GM03348 (cell line): ENCODE measurements around the gene DHX58.
"Not testable (repeated sequence)": the region's sequence is repeated elsewhere in the genome, so short reads cannot be mapped to it uniquely, and the experiment has no call there.

Experiments
- DNase-seq: peaks from one replicate; pipeline ENCODE4 v3.0.0; 2012; ENCODE audit warnings: low spot score

The DHX58 gene

DNA sequence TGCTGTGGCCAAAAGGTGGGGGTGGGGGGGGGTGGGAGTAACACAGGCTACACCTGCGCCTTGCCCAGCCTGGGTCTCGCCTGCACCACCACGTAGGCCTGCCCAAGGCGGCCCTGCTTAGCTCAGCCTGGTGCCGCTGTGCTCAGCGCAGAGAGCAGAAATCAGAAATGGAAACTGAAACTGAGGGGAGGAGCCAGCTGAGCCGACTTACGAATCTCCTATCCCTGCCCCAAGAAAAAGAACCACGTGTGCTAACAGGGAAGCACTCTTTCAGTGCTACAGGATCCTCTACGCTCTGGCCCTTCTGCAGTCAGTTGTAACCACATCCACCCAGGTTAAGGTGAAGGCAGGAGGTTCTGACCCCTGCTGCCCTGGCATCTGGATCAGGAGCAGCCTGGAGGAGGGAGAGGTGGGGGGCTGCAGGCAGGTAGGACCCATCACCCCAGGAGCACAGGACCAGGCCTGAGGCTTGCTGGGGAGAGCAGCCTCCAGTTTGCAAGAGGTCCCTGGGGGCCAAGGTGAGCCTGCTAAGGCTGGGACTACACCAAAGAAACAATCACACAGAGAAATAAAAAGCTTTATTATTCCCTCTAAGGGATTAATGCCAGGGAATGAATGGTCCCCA is at the start of gene DHX58:
Gene DHX58, minus strand, starts transcription at position 163 of the 625 bp plus-strand sequence. CDS start 822 bp downstream, outside the sequence.
- DNase-seq: peak; percentile 94

DNA sequence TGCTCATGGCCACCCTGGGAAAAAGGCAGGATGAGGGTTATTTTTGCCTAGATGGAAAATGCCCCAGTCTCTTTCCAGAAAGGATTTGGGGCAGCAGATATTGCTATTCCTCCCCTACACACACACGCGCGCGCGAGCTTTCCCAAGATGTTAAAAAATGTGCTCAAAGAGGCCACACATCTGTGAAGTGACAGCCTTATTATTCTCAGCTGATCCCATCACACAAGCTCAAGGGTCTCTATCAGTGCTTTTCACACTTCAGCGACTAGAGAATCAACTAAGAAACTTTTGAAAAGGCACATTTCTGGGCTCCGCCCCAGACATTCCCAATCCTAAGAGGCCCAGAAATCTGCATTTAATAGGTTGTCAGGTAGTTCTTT is 48.0 kb upstream of the DHX58 start:
- DNase-seq: no peak

DNA sequence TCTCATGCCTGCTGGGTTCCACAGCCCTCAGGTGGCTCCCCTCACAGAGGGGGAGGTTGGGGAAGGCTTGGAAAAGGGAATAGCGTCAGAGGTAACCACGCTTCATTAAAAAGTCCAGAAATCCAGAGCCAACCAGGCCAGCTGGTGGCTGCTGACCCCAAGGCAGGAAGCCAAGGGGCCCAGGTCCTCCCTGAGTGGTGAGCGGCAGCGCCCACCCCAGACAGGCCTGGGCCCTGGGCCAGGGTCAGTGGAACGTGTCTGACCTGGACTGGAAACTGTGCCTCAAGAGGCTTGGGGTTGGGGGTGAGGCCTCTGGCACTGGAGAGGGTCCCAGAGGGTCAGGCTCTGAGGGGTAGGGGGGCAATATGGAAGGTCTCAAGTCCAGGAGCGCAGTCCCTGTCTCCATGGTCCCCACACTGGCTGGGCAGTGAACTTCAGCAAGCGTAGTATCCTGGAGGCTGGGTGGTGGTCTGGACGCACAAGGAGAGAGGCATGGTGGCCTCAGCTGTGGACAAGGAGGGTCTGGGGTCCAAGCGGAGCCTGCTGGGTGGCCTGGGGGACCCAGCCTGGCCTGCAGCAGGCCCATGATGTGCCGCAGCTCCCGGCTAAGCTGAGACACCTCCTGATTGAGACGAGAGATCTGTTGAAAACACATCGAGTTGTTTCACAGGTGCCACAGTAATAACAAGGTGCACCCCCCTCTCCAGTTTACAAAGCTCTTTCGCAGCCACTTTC is 47.4 kb upstream of the DHX58 start:
- DNase-seq: no peak

DNA sequence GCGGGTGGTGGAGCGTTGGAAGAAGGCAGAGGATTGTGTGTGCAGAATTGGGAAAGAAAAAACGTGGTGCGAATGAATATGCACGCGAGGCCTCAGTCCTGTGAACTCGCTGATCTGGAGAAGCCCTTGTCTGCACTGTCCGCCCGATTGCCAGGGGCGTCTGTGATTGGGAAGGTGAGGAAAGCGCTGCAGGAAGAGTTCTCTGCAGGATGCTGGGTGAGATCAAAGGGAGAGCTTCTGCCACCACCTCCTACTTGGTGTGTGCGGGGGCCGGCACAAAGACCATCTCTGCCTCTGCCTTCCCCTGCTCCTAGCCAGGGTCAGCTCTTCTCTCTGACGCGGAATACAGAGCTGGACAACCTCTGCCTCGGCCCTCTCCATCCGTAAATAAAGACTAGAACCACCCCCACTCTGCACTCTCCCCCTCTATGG is 43.1 kb upstream of the DHX58 start:
- no peak for DNase-seq

DNA sequence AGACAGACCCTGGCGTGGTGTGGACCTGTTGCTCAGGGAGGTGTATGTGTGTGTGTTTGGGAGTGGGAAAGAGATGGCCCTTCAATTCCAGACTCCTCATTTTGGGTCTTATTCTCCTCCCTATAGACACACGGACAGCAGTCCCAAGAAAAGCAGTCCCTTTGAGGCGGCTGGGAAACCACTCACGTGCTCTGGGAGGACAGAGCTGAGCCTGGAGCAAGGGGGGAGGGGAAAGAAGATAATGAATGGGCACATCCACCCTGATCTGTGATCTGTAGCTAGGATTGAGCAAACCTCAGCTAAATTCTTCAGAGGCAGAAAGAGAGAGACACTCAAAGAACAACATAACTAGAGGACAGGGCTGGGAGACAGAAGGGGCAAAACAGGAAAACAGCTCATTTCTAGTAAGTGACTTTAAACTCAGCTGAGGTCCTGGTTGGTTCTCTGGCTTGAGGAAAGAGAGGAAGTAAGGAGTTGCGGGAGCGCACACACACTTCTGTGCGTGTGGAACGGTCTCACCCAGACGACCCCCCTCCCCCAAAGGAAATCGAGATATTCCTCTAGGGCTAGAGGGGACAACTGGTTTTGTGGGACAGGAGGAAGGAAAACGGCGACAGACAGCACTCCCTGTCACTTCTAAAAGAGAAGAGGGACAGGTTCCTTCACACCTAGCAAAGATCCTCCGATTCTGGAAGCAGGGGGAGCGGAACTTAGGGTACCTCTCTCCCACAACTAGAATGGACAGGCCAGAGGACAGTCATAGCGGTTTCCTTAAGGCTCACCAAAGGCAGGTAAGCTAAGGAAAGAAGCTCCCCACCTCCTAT is 41.6 kb upstream of the DHX58 start:
- DNase-seq: peak; percentile 33

DNA sequence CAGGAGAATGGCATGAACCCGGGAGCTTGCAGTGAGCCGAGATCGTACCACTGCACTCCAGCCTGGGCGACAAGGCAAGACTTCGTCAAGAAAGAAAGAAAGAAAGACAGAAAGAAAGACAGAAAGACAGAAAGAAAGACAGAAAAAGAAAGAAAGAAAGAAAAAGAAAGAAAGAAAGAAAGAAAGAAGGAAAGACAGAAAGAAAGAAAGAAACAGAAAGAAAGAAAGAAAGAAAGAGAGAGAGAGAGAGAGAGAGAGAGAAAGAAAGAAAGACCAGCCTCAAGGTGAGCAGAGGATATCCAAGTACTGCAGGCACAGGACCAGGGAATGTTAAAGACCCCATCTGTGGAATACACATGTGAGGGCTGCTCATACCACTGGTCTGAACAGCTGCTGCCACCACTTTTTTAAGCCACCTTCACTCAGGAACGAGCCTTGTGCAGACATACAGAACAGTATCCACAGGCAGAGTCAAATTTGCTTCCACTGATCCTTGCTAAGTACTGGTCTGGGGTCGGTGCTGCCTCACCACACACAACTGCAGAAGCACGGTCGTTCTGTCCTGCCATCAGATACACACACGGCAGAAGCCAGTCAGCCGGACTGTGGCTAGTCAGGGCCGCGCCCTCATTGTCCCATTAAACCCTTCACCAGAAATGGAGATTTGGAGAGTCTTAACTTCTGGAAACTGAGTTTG is 34.5 kb upstream of the DHX58 start:
- DNase-seq: no peak

DNA sequence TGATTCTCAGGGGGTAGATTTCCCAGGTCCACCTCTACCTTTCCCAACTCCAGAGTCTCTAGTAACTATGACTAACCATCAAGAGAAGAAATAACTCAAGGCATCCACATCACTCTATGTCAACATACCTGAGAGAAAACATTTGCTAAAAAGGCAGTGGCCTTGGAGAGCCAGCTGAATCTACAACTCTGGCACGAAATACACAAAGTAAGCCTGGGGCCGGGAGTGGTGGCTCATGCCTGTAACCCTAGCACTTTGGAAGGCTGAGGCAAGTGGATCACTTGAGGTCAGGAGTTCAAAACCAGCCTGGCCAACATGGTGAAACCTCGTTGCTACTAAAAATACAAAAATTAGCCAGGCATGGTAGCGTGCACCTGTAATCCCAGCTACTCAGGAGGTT is 30.6 kb upstream of the DHX58 start:
- not testable (repeated sequence) for DNase-seq

DNA sequence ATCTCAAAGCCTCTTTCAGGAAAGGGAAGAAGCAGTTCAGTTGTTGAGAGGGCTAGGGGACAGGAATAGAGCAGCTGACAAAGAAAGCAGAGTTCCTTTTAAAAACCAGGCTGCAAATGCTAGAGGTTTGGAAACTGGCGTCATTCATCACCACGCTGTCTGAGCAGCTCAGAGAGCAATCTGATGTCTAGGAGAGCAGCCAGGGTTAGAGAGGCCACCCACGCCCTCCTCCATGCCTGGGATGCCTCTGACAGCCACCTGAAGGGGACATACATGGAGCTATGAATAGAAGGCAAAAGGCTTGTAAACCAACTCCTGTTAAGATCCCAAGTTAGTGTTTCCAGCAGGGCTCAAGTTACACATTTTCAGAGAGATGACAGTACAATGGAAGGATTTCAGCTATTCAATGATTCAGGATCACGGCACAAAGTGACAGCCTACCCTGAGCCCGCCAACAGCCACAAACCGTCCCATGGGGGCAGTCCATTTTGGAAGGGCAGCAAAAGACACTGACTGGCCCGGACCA is 29.9 kb upstream of the DHX58 start:
- peak; percentile 78 for DNase-seq

DNA sequence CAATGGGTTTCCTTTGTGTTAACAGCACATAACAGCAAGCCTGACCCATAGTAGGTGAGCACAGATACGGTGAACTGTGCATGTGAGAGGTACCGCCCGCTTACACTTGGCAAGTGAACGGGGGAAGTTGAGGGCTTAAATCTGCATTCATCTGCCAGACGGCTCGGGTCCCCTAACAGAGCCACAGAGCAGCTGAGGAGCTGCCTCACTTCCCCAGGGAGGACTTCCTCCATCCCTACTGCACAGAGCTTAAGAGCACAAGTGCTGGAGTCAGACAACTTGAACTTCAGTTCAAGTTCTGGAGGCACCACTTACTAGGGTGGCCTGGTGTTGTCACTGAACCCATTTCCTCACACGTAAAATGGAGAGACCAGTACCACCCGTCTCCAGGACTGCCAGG is 28.9 kb upstream of the DHX58 start:
- DNase-seq: no peak

DNA sequence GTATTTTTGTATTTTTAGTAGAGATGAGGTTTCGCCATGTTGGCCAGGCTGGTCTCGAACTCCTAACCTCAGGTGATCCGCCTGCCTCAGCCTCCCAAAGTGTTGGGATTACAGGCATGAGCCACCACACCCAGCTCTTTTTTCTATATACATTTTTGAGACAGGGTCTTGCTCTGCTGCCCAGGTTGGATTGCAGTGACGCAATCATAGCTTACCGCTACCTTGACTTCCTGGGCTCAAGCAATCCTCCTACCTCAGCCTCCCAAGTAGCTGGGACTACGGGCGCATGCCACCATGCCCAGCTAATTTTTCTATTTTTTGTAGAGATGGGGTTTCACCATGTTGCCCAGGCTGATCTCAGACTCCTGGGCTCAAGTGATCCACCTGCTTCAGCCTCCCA is 28.2 kb upstream of the DHX58 start:
- not testable (repeated sequence) for DNase-seq

DNA sequence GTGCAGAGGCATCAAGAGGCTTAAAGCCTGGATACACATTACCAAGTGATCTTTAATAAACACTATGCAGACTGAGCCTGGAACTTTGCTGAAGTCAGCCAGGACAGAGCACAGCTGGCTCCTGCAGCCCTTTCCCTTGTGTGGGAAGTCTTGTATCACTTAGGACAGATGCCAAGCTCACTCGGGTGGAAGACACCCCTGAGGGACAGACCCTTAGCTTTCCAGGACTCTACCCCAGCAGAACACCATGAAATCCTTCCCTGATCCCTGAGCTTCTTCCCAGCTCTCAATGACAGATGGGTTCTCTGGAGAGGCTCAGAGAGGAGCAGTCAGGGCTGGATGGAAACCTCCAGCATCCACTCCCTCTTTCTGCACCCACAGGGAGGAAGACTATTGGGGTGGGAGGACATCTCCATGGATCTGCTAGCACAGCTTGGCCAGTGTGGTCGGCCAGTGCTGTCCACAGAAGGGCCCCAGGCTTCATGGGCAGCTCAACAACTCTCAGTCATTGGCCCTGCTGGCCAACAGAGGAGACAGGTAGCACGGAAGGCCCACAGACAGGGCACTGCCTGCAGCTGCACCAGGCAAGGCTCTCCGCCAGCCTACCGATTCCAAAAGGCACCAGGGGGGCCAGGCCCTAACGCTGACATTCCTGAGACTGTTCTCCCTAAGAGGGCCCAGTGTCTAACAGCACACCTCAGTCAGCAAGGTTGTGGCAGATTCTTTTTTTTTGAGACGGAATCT is 26.4 kb upstream of the DHX58 start:
- DNase-seq: no peak

DNA sequence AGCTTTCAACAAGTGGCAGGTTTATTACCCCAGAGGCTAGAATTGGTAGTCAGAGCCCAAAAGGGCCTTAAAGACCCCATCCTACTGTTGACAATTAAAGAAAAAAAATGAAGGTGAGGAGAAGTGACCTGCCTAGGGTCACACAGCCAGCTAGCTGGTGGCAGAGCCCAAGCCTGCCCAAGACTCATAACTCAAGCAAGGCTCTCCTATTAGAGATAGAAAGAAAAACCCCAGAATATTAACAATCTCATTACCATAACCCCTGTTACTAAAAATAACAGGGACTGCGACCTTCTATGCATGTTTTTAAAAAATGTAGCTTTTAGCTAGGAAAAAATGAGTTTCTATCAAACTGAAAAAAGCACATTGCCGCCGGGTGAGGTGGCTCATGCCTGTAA is 24.1 kb upstream of the DHX58 start:
- DNase-seq: no peak

DNA sequence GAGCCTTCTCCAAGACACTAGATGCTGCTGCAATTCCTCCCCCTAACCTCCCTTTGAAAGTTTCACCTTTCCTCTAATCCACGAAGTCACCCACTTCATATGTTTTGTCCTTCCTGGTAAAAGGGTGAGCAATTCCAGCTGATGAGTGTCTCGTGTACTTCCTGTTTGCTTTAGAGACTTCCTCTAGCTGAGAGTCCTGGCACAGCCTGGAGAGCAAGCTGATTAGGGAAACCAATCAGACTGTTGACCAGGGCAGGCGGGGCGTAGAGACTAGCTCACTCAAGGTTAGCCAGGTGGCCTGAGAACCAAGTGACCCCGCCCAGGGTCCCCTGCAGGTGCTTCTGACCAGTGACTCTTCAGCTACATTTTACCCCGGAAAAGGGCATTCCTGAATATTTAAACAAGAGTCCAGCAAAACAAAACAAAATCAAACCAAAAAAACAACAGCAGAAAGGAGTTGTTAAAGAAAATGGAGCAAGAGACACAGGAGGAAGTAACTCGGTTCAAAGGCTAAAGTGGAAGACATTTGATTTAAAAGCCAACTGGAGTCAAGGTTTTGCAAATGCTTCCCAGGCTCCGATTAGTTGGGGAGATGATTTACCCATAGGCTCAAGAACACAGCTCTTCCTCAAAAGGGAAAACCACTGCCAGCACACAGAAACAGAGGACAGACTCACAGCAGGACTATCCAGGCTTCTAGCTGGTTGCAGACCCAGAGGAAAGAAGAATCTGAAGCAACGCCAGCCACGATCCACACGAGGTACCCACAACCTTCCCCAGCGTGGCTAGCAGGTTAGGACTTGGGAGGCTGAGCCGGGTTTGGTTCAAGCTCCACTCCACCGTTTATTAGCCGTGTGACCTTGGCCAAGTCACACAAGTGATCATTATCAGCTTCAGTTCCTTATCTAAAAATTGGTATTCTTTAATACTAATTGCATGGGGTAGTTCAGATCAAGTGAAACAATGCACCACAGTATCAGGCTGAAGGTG is 23.4 kb upstream of the DHX58 start:
- DNase-seq: peak; percentile 48

DNA sequence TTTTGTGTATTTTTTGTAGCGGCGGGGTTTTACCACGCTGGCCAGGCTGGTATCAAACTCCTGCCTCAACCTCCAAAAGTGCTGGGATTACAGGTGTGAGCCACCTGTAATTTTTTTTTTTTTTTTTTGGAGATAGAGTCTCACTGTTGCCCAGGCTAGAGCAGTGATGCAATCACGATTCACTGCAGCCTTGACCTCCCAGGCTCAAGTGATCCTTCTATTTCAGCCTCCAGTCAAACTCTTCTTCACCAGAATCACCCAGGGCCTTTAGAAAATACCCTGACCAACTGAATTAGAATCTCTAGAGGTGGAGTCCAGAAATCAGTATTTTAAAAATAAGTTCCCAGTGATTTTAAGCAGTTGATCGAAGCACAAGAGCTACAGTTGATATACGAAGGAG is 22.6 kb upstream of the DHX58 start:
- DNase-seq: no peak

DNA sequence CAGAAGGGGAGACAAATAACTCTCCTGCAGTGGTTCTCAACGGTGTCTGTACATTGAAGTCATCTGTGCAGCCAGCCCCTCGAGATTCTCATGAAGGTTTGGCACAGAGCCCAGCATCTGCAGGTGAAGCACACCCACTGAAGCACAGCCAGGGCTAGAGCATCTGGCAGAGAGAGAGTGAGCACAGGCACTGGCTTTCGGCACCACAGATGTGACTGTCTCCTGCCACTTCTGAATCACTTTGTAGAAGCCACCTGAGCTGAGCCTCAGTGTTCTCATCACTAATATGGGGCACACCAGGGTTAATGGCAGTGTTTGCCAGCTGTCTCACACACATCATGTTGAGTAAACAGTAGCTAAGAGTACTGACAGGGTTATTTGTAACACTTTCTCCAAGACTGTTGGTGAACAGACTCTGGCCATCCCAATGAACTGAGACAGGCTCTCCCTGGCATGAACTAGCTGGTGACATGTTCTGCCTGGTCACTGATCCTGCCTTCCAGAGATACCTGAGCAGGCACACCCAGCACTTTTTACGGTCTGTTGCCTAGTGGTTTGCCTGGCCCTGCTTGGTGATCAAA is 21.0 kb upstream of the DHX58 start:
- DNase-seq: no peak

DNA sequence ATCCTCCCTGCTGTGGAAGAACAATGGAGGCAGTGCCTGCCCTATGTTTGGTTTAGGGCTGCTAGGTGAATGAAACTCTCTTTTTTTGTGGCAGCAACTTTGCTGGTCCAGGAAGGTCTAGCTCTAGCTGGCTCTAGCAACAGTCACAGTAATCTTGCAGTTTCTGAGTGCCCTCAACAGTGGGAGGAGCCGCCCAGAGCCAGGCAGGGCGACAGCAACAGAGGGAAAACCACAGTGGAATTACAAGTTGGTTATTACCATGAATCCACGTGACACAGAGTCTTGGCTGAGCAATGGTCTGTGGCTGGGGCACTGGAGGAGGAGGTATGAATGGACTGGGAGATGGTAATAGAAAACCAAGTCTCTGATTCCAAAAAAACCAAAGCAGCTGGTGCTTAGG is 20.4 kb upstream of the DHX58 start:
- peak; percentile 92 for DNase-seq

DNA sequence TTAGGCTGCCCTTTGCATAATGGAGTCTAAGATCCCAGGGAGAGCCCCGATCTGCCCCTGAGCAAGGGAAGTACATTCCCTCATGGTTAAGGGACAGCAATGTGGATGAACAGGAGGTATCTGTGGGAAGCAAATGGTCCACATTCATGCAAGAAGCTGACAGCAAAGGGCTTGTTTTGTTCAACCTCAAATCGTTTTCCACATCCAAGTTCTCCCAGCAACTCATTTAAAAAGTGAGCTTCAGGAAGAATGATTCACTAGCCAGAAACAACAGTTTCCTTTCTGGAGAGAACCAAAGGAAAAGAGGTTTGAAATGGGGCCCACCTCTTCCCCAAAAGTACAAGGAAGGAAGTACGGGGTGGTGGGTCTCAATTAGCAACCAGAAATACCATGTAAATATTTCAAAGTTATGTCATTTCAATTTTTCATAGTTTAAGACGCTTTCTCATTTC is 19.5 kb upstream of the DHX58 start:
- DNase-seq: no peak

DNA sequence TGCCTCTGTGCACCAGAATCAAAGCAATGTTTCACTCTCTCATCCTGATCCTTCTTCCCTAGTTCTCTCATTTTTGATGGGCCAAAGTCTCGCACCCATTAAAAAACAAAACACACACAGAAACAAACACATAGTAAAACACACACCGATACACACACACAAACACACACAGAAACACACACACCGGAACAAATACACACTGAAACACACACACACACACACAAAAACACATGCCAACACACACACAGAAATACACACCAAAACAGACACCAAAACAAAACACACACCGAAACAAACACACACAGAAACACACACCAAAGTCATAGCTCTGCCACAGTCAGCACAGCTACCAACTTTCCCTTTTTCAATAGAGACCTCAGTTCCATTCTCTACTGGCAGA is 18.7 kb upstream of the DHX58 start:
- DNase-seq: no peak

DNA sequence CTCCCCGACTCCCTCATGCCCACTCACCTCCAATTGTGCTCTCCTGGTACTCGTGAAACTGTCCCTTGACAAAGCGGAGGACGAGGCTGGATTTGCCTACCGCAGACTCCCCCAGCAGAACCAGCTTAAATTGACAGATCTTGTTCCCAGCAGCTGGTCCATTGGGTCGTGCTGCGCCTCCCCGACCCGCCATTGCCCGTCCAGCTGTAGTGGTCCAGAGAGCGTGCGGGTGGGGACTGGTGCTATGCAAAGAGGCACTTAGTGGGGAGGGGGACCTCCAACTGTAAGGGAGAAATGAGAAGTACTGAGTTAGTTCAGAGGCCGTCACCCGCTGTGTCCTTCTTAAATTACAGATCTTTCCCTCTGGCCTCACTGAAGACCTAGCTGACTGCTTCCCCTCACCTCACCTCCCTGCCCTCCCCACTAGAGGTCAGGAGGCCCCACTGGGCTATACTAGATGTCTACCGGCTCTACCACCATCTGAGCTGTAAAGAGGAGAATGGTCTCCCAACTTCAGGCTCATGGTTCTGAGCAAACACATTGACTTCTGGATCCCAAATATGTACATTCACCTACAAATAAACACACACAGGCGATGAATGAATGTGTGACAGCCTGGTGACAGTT is 17.9 kb upstream of the DHX58 start:
- no peak for DNase-seq
